Measurements from ENCODE around the gene ATF6B.

ATF6B gene

GRCh38 chr6:32127717-32128592 is at the start of gene ATF6B:
TSS of gene ATF6B (minus strand) at chr6:32128246. CDS start at chr6:32128207, 39 bp downstream.
- Histone ChIP-seq H3K9me3 (ENCODE audit: control insufficient read depth in 2 of 2, low read length in 2 of 2) (no peaks in the 10 kb centered on the region), H3K27me3 (ENCODE audit: control insufficient read depth in 1 of 2, insufficient read depth in 2 of 2, low read length in 2 of 2) (no peaks in the 10 kb centered on the region), H3K9ac (ENCODE audit: low read length in 2 of 2) (peak within 1 kb of the TSS; percentile 82 to 95), H3K27ac (ENCODE audit: low read length) (peak within 1 kb of the TSS; percentile 92), H3K36me3 (ENCODE audit: control insufficient read depth in 2 of 2, insufficient read depth in 2 of 2, low read length in 2 of 2) (peaks cover 11 to 17% of the 10 kb centered on the region in 2 donors), H3K4me1 (ENCODE audit: control insufficient read depth, insufficient read depth, low read length) (peaks cover 32% of the 10 kb centered on the region), H3K4me3 (ENCODE audit: low read length in 2 of 2) (peak within 1 kb of the TSS; percentile 97 to 100)

GRCh38 chr6:32177183-32177787 is 49.2 kb upstream of the ATF6B start:
- Histone ChIP-seq H3K9ac (ENCODE audit: low read length in 2 of 2) (peak overlapping the region; percentile 80 to 96), H3K9me3 (ENCODE audit: control insufficient read depth in 2 of 2, low read length in 2 of 2) (no peaks in the 10 kb centered on the region), H3K27me3 (ENCODE audit: control insufficient read depth in 1 of 2, insufficient read depth in 2 of 2, low read length in 2 of 2) (no peaks in the 10 kb centered on the region), H3K4me3 (ENCODE audit: low read length in 2 of 2) (peak overlapping the region; percentile 83 to 98), H3K27ac (ENCODE audit: low read length) (peak overlapping the region; percentile 93), H3K4me1 (ENCODE audit: control insufficient read depth, insufficient read depth, low read length) (peaks cover 53% of the 10 kb centered on the region), H3K36me3 (ENCODE audit: control insufficient read depth in 2 of 2, insufficient read depth in 2 of 2, low read length in 2 of 2) (peaks cover 7 to 8% of the 10 kb centered on the region in 2 donors)

GRCh38 chr6:32176476-32177182 is 48.6 kb upstream of the ATF6B start:
- Histone ChIP-seq H3K9ac (ENCODE audit: low read length in 2 of 2) (peak overlapping the region; percentile 80 to 96), H3K9me3 (ENCODE audit: control insufficient read depth in 2 of 2, low read length in 2 of 2) (no peaks in the 10 kb centered on the region), H3K4me1 (ENCODE audit: control insufficient read depth, insufficient read depth, low read length) (peaks cover 52% of the 10 kb centered on the region), H3K36me3 (ENCODE audit: control insufficient read depth in 2 of 2, insufficient read depth in 2 of 2, low read length in 2 of 2) (peaks cover 7 to 8% of the 10 kb centered on the region in 2 donors), H3K27ac (ENCODE audit: low read length) (peak overlapping the region; percentile 93), H3K4me3 (ENCODE audit: low read length in 2 of 2) (peak overlapping the region; percentile 83 to 98), H3K27me3 (ENCODE audit: control insufficient read depth in 1 of 2, insufficient read depth in 2 of 2, low read length in 2 of 2) (no peaks in the 10 kb centered on the region)

- no peaks in the 10 kb centered on the region for H3K9me3 ChIP-seq (ENCODE audit: control insufficient read depth in 2 of 2, low read length in 2 of 2)
- H3K4me3 ChIP-seq (ENCODE audit: low read length in 2 of 2) = peak within 1 kb of the TSS; percentile 83 to 98
- no peaks in the 10 kb centered on the region for H3K27me3 ChIP-seq (ENCODE audit: control insufficient read depth in 1 of 2, insufficient read depth in 2 of 2, low read length in 2 of 2)
- H3K9ac ChIP-seq (ENCODE audit: low read length in 2 of 2) = peak within 1 kb of the TSS; percentile 85 to 96
- H3K27ac ChIP-seq (ENCODE audit: low read length) = peak within 1 kb of the TSS; percentile 93
- peaks cover 52% of the 10 kb centered on the region for H3K4me1 ChIP-seq (ENCODE audit: control insufficient read depth, insufficient read depth, low read length)
- H3K36me3 ChIP-seq (ENCODE audit: control insufficient read depth in 2 of 2, insufficient read depth in 2 of 2, low read length in 2 of 2) = peaks cover 7 to 8% of the 10 kb centered on the region in 2 donors
These were observed 47.8 kb upstream of the ATF6B start, which contains the start of gene AGPAT1 for GRCh38 chr6:32175711-32176475. TSS of gene AGPAT1 (minus strand) at chr6:32176084. CDS start at chr6:32171496, 4,588 bp downstream.

- Histone ChIP-seq H3K36me3 (ENCODE audit: control insufficient read depth in 2 of 2, insufficient read depth in 2 of 2, low read length in 2 of 2) (peaks cover 8 to 12% of the 10 kb centered on the region in 2 donors), H3K9me3 (ENCODE audit: control insufficient read depth in 2 of 2, low read length in 2 of 2) (no peaks in the 10 kb centered on the region), H3K4me3 (ENCODE audit: low read length in 2 of 2) (peak overlapping the region; percentile 70 to 98), H3K4me1 (ENCODE audit: control insufficient read depth, insufficient read depth, low read length) (peaks cover 52% of the 10 kb centered on the region), H3K27me3 (ENCODE audit: control insufficient read depth in 1 of 2, insufficient read depth in 2 of 2, low read length in 2 of 2) (no peaks in the 10 kb centered on the region), H3K9ac (ENCODE audit: low read length in 2 of 2) (peak overlapping the region; percentile 85 to 94), H3K27ac (ENCODE audit: low read length) (peak overlapping the region; percentile 93)
These were observed 47.3 kb upstream of the ATF6B start for GRCh38 chr6:32175322-32175710.

- Histone ChIP-seq H3K36me3 (ENCODE audit: control insufficient read depth in 2 of 2, insufficient read depth in 2 of 2, low read length in 2 of 2) (peaks cover 15 to 20% of the 10 kb centered on the region in 2 donors), H3K4me3 (ENCODE audit: low read length in 2 of 2) (no peak overlapping the region), H3K27ac (ENCODE audit: low read length) (no peak overlapping the region), H3K9ac (ENCODE audit: low read length in 2 of 2) (no peak overlapping the region), H3K9me3 (ENCODE audit: control insufficient read depth in 2 of 2, low read length in 2 of 2) (no peaks in the 10 kb centered on the region), H3K4me1 (ENCODE audit: control insufficient read depth, insufficient read depth, low read length) (peaks cover 45% of the 10 kb centered on the region), H3K27me3 (ENCODE audit: control insufficient read depth in 1 of 2, insufficient read depth in 2 of 2, low read length in 2 of 2) (no peaks in the 10 kb centered on the region)
These were observed 46.4 kb upstream of the ATF6B start for GRCh38 chr6:32174416-32174815.

GRCh38 chr6:32173051-32173727 is 45.1 kb upstream of the ATF6B start:
- peaks cover 22 to 27% of the 10 kb centered on the region in 2 donors for H3K36me3 ChIP-seq (ENCODE audit: control insufficient read depth in 2 of 2, insufficient read depth in 2 of 2, low read length in 2 of 2)
- no peak overlapping the region for H3K4me3 ChIP-seq (ENCODE audit: low read length in 2 of 2)
- H3K4me1 ChIP-seq (ENCODE audit: control insufficient read depth, insufficient read depth, low read length) = peaks cover 37% of the 10 kb centered on the region
- H3K9ac ChIP-seq (ENCODE audit: low read length in 2 of 2) = no peak overlapping the region
- H3K27me3 ChIP-seq (ENCODE audit: control insufficient read depth in 1 of 2, insufficient read depth in 2 of 2, low read length in 2 of 2) = no peaks in the 10 kb centered on the region
- H3K27ac ChIP-seq (ENCODE audit: low read length) = no peak overlapping the region
- no peaks in the 10 kb centered on the region for H3K9me3 ChIP-seq (ENCODE audit: control insufficient read depth in 2 of 2, low read length in 2 of 2)

- H3K9me3 ChIP-seq (ENCODE audit: control insufficient read depth in 2 of 2, low read length in 2 of 2) = no peaks in the 10 kb centered on the region
- H3K4me1 ChIP-seq (ENCODE audit: control insufficient read depth, insufficient read depth, low read length) = peaks cover 22% of the 10 kb centered on the region
- H3K4me3 ChIP-seq (ENCODE audit: low read length in 2 of 2) = no peak overlapping the region
- peaks cover 26 to 39% of the 10 kb centered on the region in 2 donors for H3K36me3 ChIP-seq (ENCODE audit: control insufficient read depth in 2 of 2, insufficient read depth in 2 of 2, low read length in 2 of 2)
- no peaks in the 10 kb centered on the region for H3K27me3 ChIP-seq (ENCODE audit: control insufficient read depth in 1 of 2, insufficient read depth in 2 of 2, low read length in 2 of 2)
- no peak overlapping the region for H3K9ac ChIP-seq (ENCODE audit: low read length in 2 of 2)
- no peak overlapping the region for H3K27ac ChIP-seq (ENCODE audit: low read length)
These were observed 43.2 kb upstream of the ATF6B start for GRCh38 chr6:32171234-32171633.

- Histone ChIP-seq H3K27ac (ENCODE audit: low read length) (no peak overlapping the region), H3K4me1 (ENCODE audit: control insufficient read depth, insufficient read depth, low read length) (peaks cover 16% of the 10 kb centered on the region), H3K36me3 (ENCODE audit: control insufficient read depth in 2 of 2, insufficient read depth in 2 of 2, low read length in 2 of 2) (peaks cover 27 to 42% of the 10 kb centered on the region in 2 donors)
These were observed 42.2 kb upstream of the ATF6B start for GRCh38 chr6:32170294-32170693.

More at GRCh38 chr6:32170294-32170693, 42.2 kb upstream of the ATF6B start:
- H3K27me3 ChIP-seq (ENCODE audit: control insufficient read depth in 1 of 2, insufficient read depth in 2 of 2, low read length in 2 of 2) = no peaks in the 10 kb centered on the region
- no peak overlapping the region for H3K9ac ChIP-seq (ENCODE audit: low read length in 2 of 2)
- no peaks in the 10 kb centered on the region for H3K9me3 ChIP-seq (ENCODE audit: control insufficient read depth in 2 of 2, low read length in 2 of 2)
- H3K4me3 ChIP-seq (ENCODE audit: low read length in 2 of 2) = no peak overlapping the region

Data from stomach smooth muscle (tissue), 2 donors.